SW480 (cell line): ENCODE data around the gene AP2A2.
"Not testable (repeated sequence)": the region's sequence is repeated elsewhere in the genome, so short reads cannot be mapped to it uniquely, and the experiment has no call there.

Experiments
- DNase-seq: peaks from one replicate; pipeline ENCODE4 v3.0.0-alpha.2; 2016; ENCODE audit warnings: low spot score

Gene AP2A2

GRCh38 chr11:954392-955153, 28.9 kb downstream of the AP2A2 start:
- DNase-seq = no peak

- DNase-seq = no peak
These were observed 29.7 kb downstream of the AP2A2 start for GRCh38 chr11:955154-956063.

- DNase-seq = no peak
These were observed 31.7 kb downstream of the AP2A2 start for GRCh38 chr11:957212-957920.

DNA sequence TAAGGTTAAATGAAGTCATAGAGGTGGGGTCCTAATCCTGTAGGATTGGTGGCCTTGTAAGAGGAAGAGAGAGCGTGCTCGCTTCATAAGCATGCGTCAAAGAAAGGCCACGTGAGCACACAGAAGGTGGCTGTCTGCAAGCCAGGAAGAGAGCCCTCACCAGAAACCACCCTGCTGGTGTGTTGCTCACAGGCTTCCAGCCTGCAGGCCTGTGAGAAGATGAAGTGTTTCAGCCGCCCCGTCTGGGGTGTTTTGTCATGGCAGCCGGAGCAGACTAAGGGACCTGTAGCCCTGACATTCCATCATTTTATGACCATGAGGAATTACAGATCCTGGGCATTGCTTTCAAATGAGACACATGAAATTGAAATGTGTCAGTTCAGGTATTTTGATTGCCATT, 32.4 kb downstream of the AP2A2 start:
- no peak for DNase-seq

DNA sequence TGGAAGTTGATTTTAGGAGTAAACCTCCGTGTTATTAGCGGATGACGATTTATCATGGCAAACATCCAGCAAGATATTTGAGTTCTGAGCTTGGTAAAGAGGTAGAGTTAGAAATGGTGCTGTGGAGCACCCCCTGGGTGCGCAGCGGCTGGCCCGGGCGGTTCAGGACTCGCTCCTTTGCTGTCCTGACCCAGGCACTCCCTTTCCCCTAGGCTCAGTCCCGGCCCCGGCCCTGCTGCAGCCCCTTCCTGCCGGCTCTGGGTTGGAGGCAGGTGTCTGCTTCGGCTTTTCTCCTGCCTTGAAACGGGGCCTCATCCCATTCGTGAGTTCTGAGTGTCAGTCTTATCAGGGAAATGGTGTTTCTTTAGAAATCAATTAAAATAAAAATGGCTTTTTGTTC, 33.4 kb downstream of the AP2A2 start:
- no peak for DNase-seq

DNA sequence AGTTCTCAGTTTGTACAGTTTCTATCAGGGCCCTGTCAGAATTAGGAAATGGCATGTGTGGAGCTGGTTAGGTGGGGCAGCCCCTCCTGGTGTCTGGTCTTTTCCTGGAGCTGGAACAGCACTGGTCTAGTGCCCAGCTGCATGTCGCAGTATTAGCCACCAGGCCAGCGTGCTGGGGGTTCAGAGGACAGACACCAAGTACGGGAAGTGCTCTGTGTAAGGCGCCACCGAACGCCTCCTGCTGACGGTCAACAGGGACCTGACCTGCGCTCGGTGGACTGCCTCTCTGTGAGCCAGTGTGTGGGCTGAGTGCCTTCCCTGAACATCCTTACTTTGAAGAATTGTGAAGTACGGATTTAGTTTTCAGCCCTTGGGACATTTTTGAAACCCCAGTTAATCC, 33.9 kb downstream of the AP2A2 start:
- no peak for DNase-seq

DNA sequence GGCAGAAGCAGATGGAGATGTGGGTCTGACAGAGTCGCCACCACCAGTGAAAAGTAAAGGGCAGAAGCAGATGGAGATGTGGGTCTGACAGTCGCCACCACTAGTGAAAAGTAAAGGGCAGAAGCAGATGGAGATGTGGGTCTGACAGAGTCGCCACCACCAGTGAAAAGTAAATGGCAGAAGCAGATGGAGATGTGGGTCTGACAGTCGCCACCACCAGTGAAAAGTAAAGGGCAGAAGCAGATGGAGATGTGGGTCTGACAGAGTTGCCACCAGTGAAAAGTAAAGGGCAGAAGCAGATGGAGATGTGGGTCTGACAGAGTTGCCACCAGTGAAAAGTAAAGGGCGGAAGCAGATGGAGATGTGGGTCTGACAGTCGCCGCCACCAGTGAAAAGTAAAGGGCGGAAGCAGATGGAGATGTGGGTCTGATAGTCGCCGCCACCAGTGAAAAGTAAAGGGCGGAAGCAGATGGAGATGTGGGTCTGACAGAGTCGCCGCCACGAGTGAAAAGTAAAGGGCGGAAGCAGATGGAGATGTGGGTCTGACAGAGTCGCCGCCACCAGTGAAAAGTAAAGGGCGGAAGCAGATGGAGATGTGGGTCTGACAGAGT, 35.7 kb downstream of the AP2A2 start:
- DNase-seq = not testable (repeated sequence)

GRCh38 chr11:961921-962320, 36.3 kb downstream of the AP2A2 start:
- DNase-seq = no peak

DNA sequence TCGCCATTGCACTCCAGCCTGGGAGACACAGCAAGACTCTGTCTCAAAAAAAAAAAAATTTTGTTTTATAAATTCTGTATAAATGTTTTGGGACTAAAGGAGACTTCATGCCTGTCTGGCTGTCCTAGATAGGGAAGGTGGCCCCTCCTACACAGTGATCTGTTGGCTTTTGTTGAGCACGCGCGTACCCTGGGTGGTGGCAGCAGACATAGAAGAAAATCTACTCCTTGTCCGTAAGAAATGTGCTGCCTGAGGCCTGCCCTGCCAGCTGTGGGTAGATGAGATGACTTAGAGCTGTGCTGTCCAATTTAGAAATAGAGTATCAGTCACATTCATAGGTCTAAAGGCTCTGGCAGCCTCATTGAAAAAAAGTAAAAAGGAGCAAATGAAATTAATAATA, 37.0 kb downstream of the AP2A2 start:
- no peak for DNase-seq

GRCh38 chr11:963852-964251, 38.2 kb downstream of the AP2A2 start:
- DNase-seq = no peak

DNA sequence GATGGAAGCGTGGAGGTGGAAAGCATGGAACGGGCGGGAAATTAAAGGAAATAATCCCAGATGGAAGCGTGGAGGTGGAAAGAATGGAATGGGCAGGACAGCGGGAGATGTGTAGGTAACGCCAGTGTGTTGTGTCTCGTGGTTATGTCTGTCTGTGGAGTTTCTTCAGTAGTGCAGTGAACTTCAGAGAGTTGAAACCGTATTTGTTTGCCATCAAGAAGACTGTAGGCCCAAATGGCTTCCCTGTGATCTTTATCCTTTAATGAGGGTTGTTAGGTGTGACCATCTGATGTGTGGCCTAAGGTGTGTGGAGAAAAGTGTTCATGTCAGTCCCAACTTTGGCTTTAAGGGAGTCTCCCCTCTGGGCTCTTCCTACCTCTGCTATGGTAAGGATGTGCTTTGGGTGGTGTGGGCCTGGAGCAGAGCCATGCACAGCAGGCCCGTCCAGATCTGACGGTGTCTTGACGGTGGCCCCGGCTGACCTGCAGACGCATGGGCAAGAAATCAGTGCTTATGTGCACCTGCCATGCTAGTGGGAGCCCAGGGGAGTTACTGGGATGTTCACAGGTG, 39.6 kb downstream of the AP2A2 start:
- DNase-seq = no peak

- no peak for DNase-seq
These were observed 42.5 kb downstream of the AP2A2 start for GRCh38 chr11:967995-968751.

DNA sequence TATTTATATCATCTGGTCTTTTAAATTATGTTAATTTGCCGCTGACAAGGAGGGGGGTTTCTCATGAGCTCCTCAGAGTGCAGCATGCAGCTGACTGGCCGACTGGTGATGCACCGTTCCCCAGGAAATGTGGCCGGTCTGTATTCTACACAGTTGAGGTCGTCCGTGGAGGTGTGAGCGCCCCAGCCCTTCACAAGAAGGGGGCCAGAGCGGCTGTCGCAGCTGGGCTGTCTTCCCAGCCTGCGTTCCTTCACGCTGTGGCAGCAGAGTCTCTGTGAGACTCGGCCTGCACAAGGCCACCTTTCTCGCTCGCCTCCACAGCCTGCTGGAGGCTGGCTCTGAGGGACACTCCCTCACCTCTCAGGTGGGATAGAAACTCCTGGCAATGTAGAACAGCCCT, 43.2 kb downstream of the AP2A2 start:
- no peak for DNase-seq

DNA sequence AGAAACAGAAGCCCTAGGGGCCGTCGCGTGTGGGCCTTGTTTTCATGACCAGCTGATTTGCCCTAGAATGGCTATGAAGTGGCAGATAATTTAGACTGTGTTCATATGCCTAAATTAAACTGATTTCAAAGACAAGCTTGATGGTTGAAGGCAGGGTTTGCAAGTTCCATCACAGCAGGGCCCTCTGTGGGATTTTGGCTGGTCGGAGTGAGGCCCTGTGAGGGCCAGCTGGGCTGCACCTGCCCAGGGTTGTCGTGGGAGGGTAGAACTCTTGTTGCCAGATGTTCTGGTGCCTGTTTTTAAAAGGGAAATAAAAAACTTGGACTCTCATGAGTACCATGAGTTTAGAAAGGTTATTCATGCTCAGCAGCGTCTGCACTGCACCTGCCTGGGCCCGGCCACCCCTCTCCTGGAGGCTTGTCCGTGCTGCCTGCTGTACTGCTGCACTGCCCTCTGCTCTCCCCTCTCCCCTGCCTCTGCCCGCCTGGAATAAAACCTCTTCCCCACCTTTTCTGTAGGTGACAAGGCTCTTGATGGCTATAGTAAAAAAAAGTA, 44.1 kb downstream of the AP2A2 start:
- DNase-seq = no peak

GRCh38 chr11:970319-970871, 44.7 kb downstream of the AP2A2 start:
- peak; percentile 85 for DNase-seq

DNA sequence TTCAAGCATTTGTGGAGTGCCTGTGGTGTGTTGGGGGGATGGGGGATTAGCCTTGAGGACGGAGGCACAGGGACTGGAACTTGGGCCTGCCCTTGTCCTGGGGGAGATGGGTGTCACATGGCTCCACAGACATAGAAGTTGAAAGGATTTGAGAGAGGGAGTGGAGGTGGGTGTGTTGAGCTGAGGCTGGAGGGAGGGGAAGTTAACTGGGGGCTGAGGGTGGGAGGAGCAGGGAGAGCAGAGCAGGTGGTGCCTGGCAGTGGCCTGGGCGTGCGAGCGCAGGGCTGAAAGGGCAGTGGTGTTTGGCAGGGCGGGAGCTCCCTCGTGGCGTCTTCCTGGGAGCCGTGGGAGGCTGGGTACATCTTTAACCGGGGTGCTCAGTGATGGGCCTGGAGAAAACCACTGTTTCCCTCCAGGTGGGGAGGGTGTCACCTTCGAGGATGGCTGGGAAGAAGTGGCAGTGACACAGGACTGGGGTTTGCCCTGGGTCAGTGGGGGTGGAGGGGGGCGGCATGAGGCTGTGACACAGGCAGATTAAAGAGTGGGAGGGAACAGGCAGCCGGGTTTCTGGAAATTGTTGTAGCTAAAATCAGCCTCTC, 45.5 kb downstream of the AP2A2 start:
- peak; percentile 46 for DNase-seq

- DNase-seq = peak; percentile 79
These were observed 46.2 kb downstream of the AP2A2 start for GRCh38 chr11:971731-972365.

- no peak for DNase-seq
These were observed 47.0 kb downstream of the AP2A2 start for GRCh38 chr11:972523-973211.

DNA sequence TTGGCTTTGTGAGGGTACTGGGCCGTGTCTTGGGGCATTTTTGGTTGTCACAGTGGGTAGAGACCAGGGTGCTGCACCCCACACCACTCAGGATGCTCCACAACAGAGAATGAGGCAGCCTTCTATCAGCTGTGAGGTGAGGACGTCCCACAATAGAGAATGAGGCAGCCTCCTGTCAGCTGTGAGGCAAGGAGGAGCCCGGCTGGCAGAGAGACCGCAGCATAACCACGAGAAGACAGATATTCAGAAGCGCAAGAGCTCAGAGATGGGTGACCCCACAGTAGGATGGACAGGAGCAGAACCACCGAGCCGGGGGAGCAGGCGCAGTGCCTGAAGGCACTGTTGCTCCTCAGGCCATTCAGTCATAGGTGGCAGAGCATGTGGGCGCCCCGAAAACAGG, 47.6 kb downstream of the AP2A2 start:
- no peak for DNase-seq
